Measurements from ENCODE around the gene CEACAM1. TPM values are rescaled to one million over a fixed set of nuclear protein-coding genes. Genes with fewer than 3 reads are reported as not detected.
"Not testable (repeated sequence)": the region's sequence is repeated elsewhere in the genome, so short reads cannot be mapped to it uniquely, and the experiment has no call there.

The CEACAM1 gene
- total RNA-seq, 2 experiments from 2014 or later = 30.0 to 37.0 TPM

GRCh38 chr19:42496460-42497133 lies 31.7 kb downstream of the CEACAM1 start:
- peaks cover 6% of the 10 kb centered on the region for H3K36me3 Mint-ChIP-seq
- CTCF ChIA-PET = interaction anchor here (0.8 kb wide), 1 partner anchor 32 kb away, joined by 3 read pairs; the partner anchor contains the start of gene CEACAM1
- no peaks in the 10 kb centered on the region for H3K9me3 Mint-ChIP-seq (ENCODE audit: low read depth)
- DNase-seq (no peak), ATAC-seq (no peak)
- H3K4me1 Mint-ChIP-seq = peaks cover 52% of the 10 kb centered on the region
- H3K27ac Mint-ChIP-seq = peak overlapping the region; percentile 17
- no peak overlapping the region for H3K4me3 Mint-ChIP-seq
- no peaks in the 10 kb centered on the region for H3K27me3 Mint-ChIP-seq

- ATAC-seq = no peak
- Mint-ChIP-seq H3K27ac (no peak overlapping the region), H3K9me3 (ENCODE audit: low read depth) (no peaks in the 10 kb centered on the region), H3K4me1 (peaks cover 42% of the 10 kb centered on the region), H3K36me3 (peaks cover 6% of the 10 kb centered on the region), H3K27me3 (no peaks in the 10 kb centered on the region), H3K4me3 (no peak overlapping the region)
- no peak for DNase-seq
- CTCF ChIA-PET = interaction anchor here (1.0 to 1.3 kb wide), 3 partner anchors 21 to 46 kb away, joined by 3 to 5 read pairs (median 3); no protein-coding TSS in a partner anchor
These were observed 32.6 kb downstream of the CEACAM1 start for GRCh38 chr19:42495663-42496062.

- Mint-ChIP-seq H3K9me3 (ENCODE audit: low read depth) (no peaks in the 10 kb centered on the region), H3K4me3 (no peak overlapping the region), H3K4me1 (peaks cover 35% of the 10 kb centered on the region), H3K27me3 (no peaks in the 10 kb centered on the region), H3K36me3 (peaks cover 5% of the 10 kb centered on the region), H3K27ac (peak overlapping the region; percentile 69)
- ATAC-seq (no peak), DNase-seq (no peak)
- CTCF ChIA-PET = interaction anchor here (1.1 kb wide), 1 partner anchor 34 kb away, joined by 3 read pairs; the partner anchor contains the start of gene CEACAM1
These were observed 34.0 kb downstream of the CEACAM1 start for GRCh38 chr19:42494321-42494720.

DNA sequence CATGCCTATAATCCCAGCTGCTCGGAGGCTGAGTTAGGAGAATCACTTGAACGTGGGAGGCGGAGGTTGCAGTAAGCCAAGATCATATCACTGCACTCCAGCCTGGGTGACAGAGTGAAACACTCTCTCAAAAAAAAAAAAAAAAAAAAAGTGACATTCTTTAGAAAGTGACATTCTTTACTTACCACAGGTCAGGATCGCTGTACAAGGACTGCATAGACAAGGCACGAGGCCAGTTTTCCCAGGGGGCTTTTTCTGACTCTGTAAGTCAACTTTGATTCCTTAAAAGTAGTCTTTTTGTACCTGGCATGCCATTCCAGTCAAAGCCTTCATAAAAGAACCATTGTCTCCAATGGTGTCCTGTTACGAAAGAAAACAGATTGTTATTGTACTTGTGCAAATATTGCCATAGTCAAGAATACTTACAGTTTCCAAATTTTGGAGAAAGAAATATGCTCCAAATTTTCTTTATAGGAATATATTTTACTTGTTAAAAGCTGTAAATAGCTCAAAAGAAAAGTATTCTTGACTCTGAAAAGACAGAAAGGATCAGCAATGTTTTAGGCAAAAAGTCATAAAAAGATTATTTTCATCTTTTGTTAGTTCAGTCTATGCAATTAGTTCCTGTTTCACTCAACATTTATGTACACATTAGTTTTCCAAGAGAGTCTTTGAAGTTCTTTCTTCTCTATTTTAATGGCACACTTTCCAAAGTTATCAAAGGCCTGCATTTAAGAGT lies 39.3 kb downstream of the CEACAM1 start:
- ATAC-seq (no peak), DNase-seq (no peak)
- H3K27ac Mint-ChIP-seq = no peak overlapping the region
- no peaks in the 10 kb centered on the region for H3K27me3 Mint-ChIP-seq
- peaks cover 8% of the 10 kb centered on the region for H3K36me3 Mint-ChIP-seq
- H3K4me3 Mint-ChIP-seq = no peak overlapping the region
- CTCF ChIA-PET = interaction anchor here (1.5 to 1.9 kb wide), 4 partner anchors 23 to 50 kb away, joined by 3 to 6 read pairs (median 4); partner anchors contain the start of gene CEACAM1
- no peaks in the 10 kb centered on the region for H3K9me3 Mint-ChIP-seq (ENCODE audit: low read depth)
- peaks cover 27% of the 10 kb centered on the region for H3K4me1 Mint-ChIP-seq

DNA sequence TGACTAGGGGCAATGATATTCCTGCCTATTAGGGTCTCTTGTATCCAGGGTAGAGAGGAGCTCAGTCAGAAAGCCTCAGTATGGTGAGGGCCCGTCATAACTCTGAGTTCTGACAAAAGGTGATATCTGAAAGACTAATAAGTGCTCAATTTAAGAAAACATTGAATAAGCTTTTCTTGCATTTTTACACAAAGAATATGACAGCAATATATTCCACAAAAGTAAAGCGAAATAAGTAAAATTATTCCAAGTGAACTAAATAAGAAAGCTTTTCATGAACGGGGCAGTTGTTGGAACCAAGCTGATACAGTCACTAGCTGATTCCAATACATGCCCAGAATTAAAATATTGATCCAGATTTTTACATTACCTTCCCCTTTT lies 40.5 kb downstream of the CEACAM1 start:
- Mint-ChIP-seq H3K4me1 (peaks cover 30% of the 10 kb centered on the region), H3K36me3 (peaks cover 9% of the 10 kb centered on the region), H3K9me3 (ENCODE audit: low read depth) (no peaks in the 10 kb centered on the region), H3K27me3 (no peaks in the 10 kb centered on the region), H3K27ac (no peak overlapping the region), H3K4me3 (no peak overlapping the region)
- ATAC-seq (no peak), DNase-seq (no peak)
- CTCF ChIA-PET = interaction anchor here (1.5 to 1.9 kb wide), 5 partner anchors 22 to 49 kb away, joined by 3 to 6 read pairs (median 4); partner anchors contain the start of gene CEACAM1

GRCh38 chr19:42487032-42487797 lies 41.1 kb downstream of the CEACAM1 start:
- Mint-ChIP-seq H3K9me3 (ENCODE audit: low read depth) (no peaks in the 10 kb centered on the region), H3K36me3 (peaks cover 9% of the 10 kb centered on the region), H3K27ac (peak overlapping the region; percentile 67), H3K4me1 (peaks cover 30% of the 10 kb centered on the region), H3K27me3 (no peaks in the 10 kb centered on the region), H3K4me3 (peak overlapping the region; percentile 30)
- ATAC-seq (peak; percentile 91), DNase-seq (peak; percentile 76)
- CTCF ChIA-PET = interaction anchor here (1.5 to 1.9 kb wide), 4 partner anchors 21 to 42 kb away, joined by 3 to 6 read pairs (median 5); partner anchors contain the start of gene CEACAM1

- ATAC-seq; DNase-seq; H3K27me3 Mint-ChIP-seq; H3K4me3 Mint-ChIP-seq; H3K27ac Mint-ChIP-seq; H3K9me3 Mint-ChIP-seq (ENCODE audit: low read depth): not testable (repeated sequence)
- H3K4me1 Mint-ChIP-seq = peaks cover 45% of the 10 kb centered on the region
- peaks cover 13% of the 10 kb centered on the region for H3K36me3 Mint-ChIP-seq
- CTCF ChIA-PET = interaction anchor here (0.6 to 3.1 kb wide), 7 partner anchors 11 to 45 kb away, joined by 3 to 9 read pairs (median 4); partner anchors contain the start of gene CEACAM1
These were observed 43.2 kb downstream of the CEACAM1 start for GRCh38 chr19:42485036-42485435.

DNA sequence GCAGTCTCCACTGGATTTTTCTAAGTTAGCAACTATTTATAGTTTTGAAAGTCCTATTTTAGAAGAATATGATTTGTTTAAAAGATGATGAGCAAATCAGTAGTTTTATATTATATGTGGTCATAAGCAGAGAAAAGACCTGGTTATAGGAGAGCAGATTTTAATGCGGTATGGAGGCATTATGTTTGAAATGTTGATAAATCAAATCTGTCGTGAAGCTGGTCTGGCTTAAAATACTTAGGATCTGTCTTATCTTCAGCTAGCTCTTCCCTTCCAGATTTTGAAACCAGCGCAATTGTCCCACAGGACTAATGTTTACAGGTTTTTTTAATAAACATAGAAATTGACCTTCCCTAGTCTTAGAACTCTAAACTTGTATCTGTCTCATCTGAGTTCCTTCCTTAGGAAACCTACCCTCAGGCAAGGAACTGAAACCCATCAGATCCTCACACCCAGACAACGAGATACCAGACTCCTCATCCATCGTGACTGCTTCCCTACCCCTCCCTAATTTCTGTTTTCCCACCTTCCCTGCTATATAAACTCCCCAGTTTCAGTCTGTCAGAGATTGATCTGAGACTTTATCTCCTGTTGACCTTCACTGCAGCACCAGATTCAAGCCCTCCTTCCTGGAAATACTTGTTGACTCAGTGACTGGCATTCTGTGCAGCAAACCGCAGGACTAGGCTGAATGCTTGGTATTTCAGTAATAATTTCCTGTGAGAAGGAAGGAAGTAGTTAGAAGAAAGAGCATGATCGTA lies 47.8 kb downstream of the CEACAM1 start:
- Mint-ChIP-seq H3K9me3 (ENCODE audit: low read depth) (no peaks in the 10 kb centered on the region), H3K27me3 (no peaks in the 10 kb centered on the region), H3K4me1 (peaks cover 41% of the 10 kb centered on the region), H3K27ac (peak overlapping the region; percentile 60), H3K4me3 (peak overlapping the region; percentile 9), H3K36me3 (peaks cover 5% of the 10 kb centered on the region)
- DNase-seq = peak; percentile 70
- peak; percentile 76 for ATAC-seq
- CTCF ChIA-PET = no interaction called here

GRCh38 chr19:42479736-42480135 lies 48.5 kb downstream of the CEACAM1 start:
- Mint-ChIP-seq H3K36me3 (peaks cover 5% of the 10 kb centered on the region), H3K27ac (no peak overlapping the region), H3K27me3 (peaks cover 2% of the 10 kb centered on the region), H3K4me3 (no peak overlapping the region), H3K9me3 (ENCODE audit: low read depth) (no peaks in the 10 kb centered on the region), H3K4me1 (peaks cover 38% of the 10 kb centered on the region)
- ATAC-seq (no peak), DNase-seq (no peak)
- CTCF ChIA-PET = no interaction called here

DNA sequence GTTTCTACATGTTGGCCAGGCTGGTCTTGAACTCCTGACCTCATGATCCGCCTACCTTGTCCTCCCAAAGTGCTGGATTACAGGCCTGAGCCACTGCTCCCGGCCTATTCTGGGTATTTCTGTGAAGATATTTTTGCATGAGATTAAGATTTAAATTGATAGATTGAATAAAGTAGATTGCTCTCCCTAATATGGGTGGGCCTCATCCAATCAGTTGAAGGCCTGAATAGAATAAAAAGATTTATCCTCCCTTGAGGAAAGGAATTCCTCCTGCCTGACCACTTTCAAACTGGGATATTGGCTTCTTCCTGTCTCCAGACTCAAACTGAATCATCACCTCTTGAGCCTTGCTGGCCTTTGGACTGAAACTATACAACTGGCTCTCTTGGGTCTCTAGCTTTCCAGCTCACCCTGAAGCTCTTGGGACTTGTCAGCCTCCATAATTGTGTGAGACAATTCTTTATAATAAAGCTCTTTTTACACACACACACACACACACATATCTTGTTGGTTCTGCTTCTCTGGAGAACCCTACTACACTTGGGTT lies 49.4 kb downstream of the CEACAM1 start:
- DNase-seq = no peak
- no peak for ATAC-seq
- Mint-ChIP-seq H3K27ac (no peak overlapping the region), H3K27me3 (peaks cover 3% of the 10 kb centered on the region), H3K36me3 (peaks cover 5% of the 10 kb centered on the region), H3K4me1 (peaks cover 34% of the 10 kb centered on the region), H3K4me3 (no peak overlapping the region), H3K9me3 (ENCODE audit: low read depth) (no peaks in the 10 kb centered on the region)
- CTCF ChIA-PET = interaction anchor here (1.5 kb wide), 2 partner anchors 20 to 29 kb away, joined by 3 to 4 read pairs; no protein-coding TSS in a partner anchor

DNA sequence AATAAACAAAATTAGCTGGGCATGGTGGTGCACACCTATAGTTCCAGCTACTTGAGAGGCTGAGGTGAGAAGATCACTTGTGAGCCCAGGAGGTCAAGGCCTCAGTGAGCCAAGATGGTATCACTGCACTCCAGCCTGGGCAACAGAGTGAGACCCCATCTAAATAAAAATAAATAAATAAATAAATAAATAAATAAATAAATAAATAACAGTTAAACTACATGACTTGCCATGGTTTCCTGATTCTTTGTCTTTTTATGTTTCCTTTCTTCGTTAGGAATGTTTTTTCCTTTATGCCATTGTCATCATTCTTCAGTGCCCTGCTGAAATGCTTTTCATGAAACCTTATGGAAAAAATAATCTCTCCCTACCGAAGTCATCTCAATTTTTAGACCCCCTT lies 50.3 kb downstream of the CEACAM1 start:
- H3K27me3 Mint-ChIP-seq = peaks cover 6% of the 10 kb centered on the region
- CTCF ChIA-PET = interaction anchor here (0.5 to 1.5 kb wide), 3 partner anchors 21 to 214 kb away, joined by 3 to 4 read pairs (median 4); no protein-coding TSS in a partner anchor
- no peak overlapping the region for H3K4me3 Mint-ChIP-seq
- ATAC-seq (no peak), DNase-seq (no peak)
- peaks cover 4% of the 10 kb centered on the region for H3K36me3 Mint-ChIP-seq
- H3K9me3 Mint-ChIP-seq (ENCODE audit: low read depth) = no peaks in the 10 kb centered on the region
- no peak overlapping the region for H3K27ac Mint-ChIP-seq
- H3K4me1 Mint-ChIP-seq = peaks cover 31% of the 10 kb centered on the region

DNA sequence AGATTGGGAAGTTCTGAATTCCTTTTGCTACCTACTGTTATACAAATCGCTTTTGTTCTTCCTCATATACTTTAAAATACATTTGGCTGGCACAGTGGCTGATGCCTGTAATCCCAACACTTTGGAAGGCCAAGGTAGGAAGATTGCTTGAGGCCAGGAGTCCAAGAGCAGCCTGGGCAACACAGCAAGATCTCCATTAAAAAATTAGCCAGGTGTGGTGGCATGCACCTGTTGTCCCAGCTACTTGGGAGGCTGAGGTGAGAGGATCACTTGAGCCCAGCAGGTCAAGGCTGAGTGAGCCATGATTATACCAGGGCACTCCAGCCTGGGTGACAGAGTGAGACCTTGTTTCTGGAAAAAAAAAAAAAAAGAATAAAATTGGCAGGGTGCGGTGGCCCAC lies 51.2 kb downstream of the CEACAM1 start:
- no peak overlapping the region for H3K27ac Mint-ChIP-seq
- ATAC-seq (no peak), DNase-seq (no peak)
- H3K4me3 Mint-ChIP-seq = no peak overlapping the region
- no peaks in the 10 kb centered on the region for H3K9me3 Mint-ChIP-seq (ENCODE audit: low read depth)
- CTCF ChIA-PET = interaction anchor here (1.5 kb wide), 2 partner anchors 22 to 27 kb away, joined by 3 to 4 read pairs; no protein-coding TSS in a partner anchor
- H3K4me1 Mint-ChIP-seq = peaks cover 31% of the 10 kb centered on the region
- H3K27me3 Mint-ChIP-seq = peaks cover 10% of the 10 kb centered on the region
- peaks cover 4% of the 10 kb centered on the region for H3K36me3 Mint-ChIP-seq

All from activated CD8-positive, alpha-beta memory T cell treated with anti-CD3 and anti-CD28 coated beads, Interleukin-2, amount 10 ng/mL, durations not matched to agents 7 days and 5 days (primary cell).